Left ventricle myocardium inferior (tissue), 1 donor: ENCODE data around the gene TPD52L1. TPM values are rescaled to one million over a fixed set of nuclear protein-coding genes. Genes with fewer than 3 reads are reported as not detected.
A peak's percentile ranks its signal among the peaks of the same experiment; 100 is the strongest.

Experiments
- DNase-seq: peaks from one replicate; pipeline ENCODE4 v3.0.0-alpha.2; 2020
- H3K27ac ChIP-seq: fragments of 200-600 bp; replicated peaks from 2 replicates; pipeline ENCODE4 v1.8.0; 2021
- H3K27me3 ChIP-seq: fragments of 200-600 bp; 2 replicates; pipeline ENCODE4 v1.8.0; 2021; ENCODE audit warnings: low read depth
- H3K36me3 ChIP-seq: fragments of 200-600 bp; 2 replicates; pipeline ENCODE4 v1.8.0; 2021
- H3K4me1 ChIP-seq: fragments of 200-600 bp; 2 replicates; pipeline ENCODE4 v1.8.0; 2021
- H3K4me3 ChIP-seq: fragments of 200-600 bp; 2 replicates; pipeline ENCODE4 v1.8.0; 2021; ENCODE audit warnings: mild to moderate bottlenecking, moderate library complexity
- H3K9me3 ChIP-seq: fragments of 200-600 bp; replicated peaks from 2 replicates; pipeline ENCODE4 v1.8.0; 2021
- CTCF ChIP-seq: fragments of 200-600 bp; IDR thresholded peaks from 2 replicates; pipeline ENCODE4 v1.8.0; 2021; ENCODE audit warnings: antibody characterized with exemption, mild to moderate bottlenecking, borderline replicate concordance
- intact Hi-C: fragments of 100-400 bp; cut with micrococcal nuclease; formaldehyde crosslinking; loops from one replicate; pipeline ENCODE4 v1.11.0; 2022
- total RNA-seq: library from RNA; stranded (reverse); fragmentation: NEBNext Ultra II Directional; extraction: Animal tissue kit (Norgen Biotek cat#: 25700); gene quantifications from one replicate; pipeline ENCODE4 v1.2.1, GENCODE V29; 2021
- donor health status: DM: no; HTN: yes; CAD: no; lungs with severe emphysema.

TPD52L1 gene
- total RNA-seq, 1 donor from 2014 or later: 64.0 TPM

DNA sequence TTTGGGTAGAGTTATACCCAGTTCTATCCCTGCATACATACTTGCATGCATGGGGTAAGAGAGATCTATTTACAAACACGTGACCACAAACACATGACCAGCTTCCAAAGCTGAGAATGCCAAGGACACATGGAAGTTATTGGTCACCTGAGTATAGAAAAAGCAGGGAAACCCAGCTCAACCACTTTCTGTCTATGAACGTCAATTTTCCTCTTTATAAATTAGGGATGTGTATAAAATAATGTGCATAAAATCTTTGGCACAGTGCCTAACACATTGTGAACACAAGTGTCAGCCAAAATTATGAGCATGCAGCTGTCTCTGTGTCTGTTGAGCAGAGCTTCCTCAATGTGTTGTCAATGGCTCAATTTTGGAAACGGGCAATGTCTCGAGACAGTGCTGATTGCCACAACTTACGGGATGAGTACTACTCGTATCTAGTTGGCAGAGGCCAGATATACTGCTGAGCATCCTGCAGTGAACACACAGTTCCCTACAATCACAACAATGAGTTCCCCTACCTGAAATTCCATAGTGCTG is 44.9 kb downstream of the TPD52L1 start:
- intact Hi-C loops: no loop called here
- H3K27me3 ChIP-seq: no peaks in the 10 kb centered on the region
- H3K9me3 ChIP-seq: no peaks in the 10 kb centered on the region
- peaks cover 58% of the 10 kb centered on the region for H3K4me1 ChIP-seq
- no peak for DNase-seq
- H3K36me3 ChIP-seq: no peaks in the 10 kb centered on the region
- peak overlapping the region; percentile 87 for H3K27ac ChIP-seq
- H3K4me3 ChIP-seq: no peak overlapping the region
- TF ChIP-seq CTCF: no peak

- Histone ChIP-seq H3K9me3 (no peaks in the 10 kb centered on the region), H3K4me1 (peaks cover 48% of the 10 kb centered on the region), H3K4me3 (no peak overlapping the region), H3K27me3 (no peaks in the 10 kb centered on the region), H3K27ac (peak overlapping the region; percentile 16), H3K36me3 (no peaks in the 10 kb centered on the region)
- DNase-seq: no peak
- intact Hi-C loops: no loop called here
- TF ChIP-seq CTCF: no peak
Measured at GRCh38 chr6:125200941-125201340, 47.4 kb downstream of the TPD52L1 start.

DNA sequence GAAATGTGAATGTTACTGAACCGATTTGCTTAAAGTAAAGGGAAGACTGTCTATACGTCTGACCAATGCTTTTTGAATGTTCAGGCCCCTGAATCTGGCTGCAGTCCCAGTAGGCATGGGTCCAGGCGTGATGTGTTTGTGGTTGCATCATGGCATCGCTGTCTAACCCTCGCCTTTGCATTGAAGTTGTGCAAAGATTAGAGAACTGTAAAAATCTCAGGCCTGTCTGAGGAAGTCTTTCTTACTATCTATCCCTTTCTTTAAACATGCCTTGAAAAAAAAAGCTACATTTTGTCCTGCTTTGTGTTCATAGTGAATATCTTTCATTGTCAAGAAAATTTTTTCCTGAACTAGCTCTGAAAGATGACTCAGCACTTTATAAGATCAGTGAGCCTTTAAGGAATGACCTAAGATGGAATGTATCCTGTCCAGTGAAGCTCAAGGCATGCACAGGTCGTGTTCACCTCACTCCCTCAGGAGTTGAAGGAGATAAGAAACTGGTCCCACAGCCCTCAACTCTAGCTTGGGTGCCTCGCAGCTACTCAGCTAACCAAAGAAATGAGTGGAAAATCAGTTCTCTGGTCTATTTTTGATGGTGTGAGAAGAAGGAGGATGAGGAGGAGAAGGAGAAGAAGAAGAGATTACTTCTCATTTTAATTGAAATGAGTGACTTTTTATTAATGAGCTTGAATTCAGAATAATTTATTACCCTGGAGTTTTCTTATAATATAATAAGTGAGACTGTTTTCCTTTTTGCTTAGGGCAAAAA is 48.6 kb downstream of the TPD52L1 start:
- intact Hi-C loops: no loop called here
- no peak for TF ChIP-seq CTCF
- peak overlapping the region; percentile 11 for H3K27ac ChIP-seq
- no peaks in the 10 kb centered on the region for H3K27me3 ChIP-seq
- H3K4me1 ChIP-seq: peaks cover 40% of the 10 kb centered on the region
- H3K4me3 ChIP-seq: no peak overlapping the region
- H3K9me3 ChIP-seq: no peaks in the 10 kb centered on the region
- no peaks in the 10 kb centered on the region for H3K36me3 ChIP-seq
- peak; percentile 47 for DNase-seq

GRCh38 chr6:125203395-125203794 is 49.8 kb downstream of the TPD52L1 start:
- no peak for TF ChIP-seq CTCF

GRCh38 chr6:125205931-125206330 is 52.4 kb downstream of the TPD52L1 start:
- no peak for TF ChIP-seq CTCF
- intact Hi-C loops: no loop called here
- peaks cover 34% of the 10 kb centered on the region for H3K4me1 ChIP-seq
- H3K27ac ChIP-seq: peak overlapping the region; percentile 44
- H3K9me3 ChIP-seq: no peaks in the 10 kb centered on the region
- DNase-seq: no peak
- H3K27me3 ChIP-seq: no peaks in the 10 kb centered on the region
- no peak overlapping the region for H3K4me3 ChIP-seq
- H3K36me3 ChIP-seq: no peaks in the 10 kb centered on the region

More at GRCh38 chr6:125203395-125203794, 49.8 kb downstream of the TPD52L1 start:
- Histone ChIP-seq H3K36me3 (no peaks in the 10 kb centered on the region), H3K27ac (no peak overlapping the region), H3K4me1 (peaks cover 33% of the 10 kb centered on the region), H3K4me3 (no peak overlapping the region), H3K9me3 (no peaks in the 10 kb centered on the region), H3K27me3 (no peaks in the 10 kb centered on the region)
- no peak for DNase-seq
- intact Hi-C loops: no loop called here
